Activated T-helper 1 cell treated with anti-CD3 and anti-CD28 coated beads, Interleukin-2, amount 50 U/mL, for 16 hours (primary cell): Measurements from ENCODE around the gene CTNNA2.

Experiments used
- DNase-seq, 2 donors: peaks; one replicate each; pipeline ENCODE4 v3.0.0-alpha.2; 2020; ENCODE audit warnings: low read depth in 1 of 2, low spot score in 1 of 2

CTNNA2 gene

DNA sequence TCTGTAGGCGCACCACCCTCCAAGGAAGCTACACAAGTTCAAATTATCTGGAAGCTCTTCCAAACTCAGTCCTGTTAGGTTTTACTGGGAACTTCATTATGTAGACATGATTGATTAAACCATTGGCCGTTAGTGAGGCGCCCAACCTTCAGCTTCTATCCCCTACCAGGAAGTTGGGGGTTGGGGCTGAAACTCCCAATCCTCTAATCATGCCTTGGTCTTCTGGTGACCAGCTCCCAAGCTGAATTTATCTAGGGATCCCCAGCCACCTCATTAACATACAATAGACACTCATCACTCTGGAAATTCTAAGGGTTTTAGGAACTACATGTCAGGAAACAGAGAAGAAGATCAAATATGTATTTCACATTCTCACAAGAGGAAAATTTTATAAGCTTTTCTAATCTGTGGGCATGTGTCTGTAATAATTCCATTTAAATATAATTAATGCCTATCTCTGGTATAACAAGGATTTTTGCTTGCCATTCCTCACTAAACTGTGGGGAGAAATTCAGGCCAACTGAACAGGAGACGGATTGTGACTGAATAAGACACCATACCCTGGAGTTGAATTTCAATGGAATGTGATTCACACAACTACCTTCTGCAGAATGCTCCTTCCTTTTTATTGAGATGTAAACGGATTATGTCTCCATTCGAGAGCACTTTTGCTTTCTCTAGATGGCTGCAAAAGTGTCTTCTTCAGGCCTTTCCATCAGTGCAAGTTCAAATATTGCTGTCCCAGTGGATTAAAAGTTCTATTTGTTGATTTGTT lies 463.1 kb downstream of the CTNNA2 start:
- no peak for DNase-seq

GRCh38 chr2:79977792-79978191 lies 464.9 kb downstream of the CTNNA2 start:
- DNase-seq, result no peak

DNA sequence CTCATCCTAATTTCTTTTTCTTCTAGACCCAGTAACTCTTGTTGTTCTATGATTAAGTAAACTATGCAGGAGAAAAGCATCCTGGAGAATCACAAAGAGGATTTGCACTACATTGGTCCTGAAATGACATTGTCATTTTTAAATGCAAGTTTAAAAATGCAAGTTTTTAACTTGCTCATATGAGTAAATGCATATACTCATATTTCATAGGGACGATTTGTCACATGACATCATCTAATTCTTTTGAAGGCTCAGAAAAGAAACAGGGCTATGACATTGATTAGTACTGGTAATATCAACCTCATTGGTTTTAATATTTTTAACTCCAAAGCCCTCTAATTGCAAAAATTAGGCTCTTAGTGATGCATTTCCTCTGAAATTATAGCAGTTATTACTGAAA lies 467.3 kb downstream of the CTNNA2 start:
- DNase-seq, result no peak

DNA sequence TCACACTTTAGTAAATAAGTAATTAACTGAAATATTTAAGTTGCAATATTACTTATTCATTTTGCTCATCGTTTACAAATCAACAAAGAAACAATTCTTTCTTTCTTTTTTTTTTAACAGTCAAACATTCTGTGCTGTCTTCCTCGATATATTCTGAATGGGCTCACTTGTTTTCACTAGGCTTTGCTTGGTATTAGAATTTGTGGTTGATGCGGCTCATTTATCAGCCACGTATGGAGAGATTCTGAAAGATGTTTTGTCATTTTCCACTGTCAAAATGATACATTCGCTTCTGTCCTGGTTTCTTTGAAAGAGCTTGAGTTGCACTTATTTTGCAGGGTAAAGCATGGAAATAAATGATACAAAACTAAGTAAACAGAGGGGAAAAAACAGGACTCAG lies 468.0 kb downstream of the CTNNA2 start:
- no peak for DNase-seq

GRCh38 chr2:79981316-79981715 lies 468.5 kb downstream of the CTNNA2 start:
- no peak for DNase-seq

GRCh38 chr2:79982445-79982844 lies 469.6 kb downstream of the CTNNA2 start:
- no peak for DNase-seq

DNA sequence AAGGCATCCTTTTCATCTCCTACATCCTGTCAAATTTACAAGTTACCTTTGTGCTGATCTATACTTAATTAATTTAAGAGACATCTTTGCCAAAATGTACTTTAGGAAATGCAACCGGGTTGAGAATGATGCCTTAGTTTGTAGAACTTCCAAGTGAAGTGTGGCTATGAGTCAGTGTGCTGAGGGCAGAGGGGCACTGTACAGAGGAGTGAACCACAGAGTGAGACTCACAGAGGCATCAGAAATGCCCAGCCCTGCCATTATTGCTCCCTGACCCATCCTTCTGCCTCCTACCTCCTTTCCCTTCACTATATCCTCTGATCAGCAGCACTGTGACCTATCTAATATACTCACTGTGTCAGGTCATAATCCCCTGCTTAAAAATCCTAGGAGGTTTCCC lies 471.6 kb downstream of the CTNNA2 start:
- no peak for DNase-seq

- DNase-seq, result no peak
Observed at GRCh38 chr2:79985145-79985544, 472.3 kb downstream of the CTNNA2 start.

GRCh38 chr2:79985571-79985970 lies 472.7 kb downstream of the CTNNA2 start:
- DNase-seq, result no peak

DNA sequence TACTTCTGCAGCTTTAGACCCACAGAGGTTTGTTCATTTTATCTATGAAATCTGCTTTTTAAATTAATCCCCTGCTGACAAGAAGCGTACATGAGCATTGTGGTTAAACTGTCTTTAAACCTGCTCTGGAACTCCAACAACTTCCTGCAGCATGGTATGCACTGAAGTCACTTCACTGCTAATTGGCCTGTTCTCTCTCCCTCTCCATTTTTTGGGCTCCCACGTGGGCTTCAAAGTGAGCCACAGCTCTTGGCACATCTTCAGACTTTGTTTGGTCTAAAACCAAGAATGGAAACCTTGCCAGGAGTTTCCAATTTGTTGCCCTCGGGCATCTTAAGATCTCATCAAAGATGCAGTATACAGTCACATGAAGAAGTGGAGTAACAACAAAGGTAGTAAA lies 480.3 kb downstream of the CTNNA2 start:
- DNase-seq, result no peak

DNA sequence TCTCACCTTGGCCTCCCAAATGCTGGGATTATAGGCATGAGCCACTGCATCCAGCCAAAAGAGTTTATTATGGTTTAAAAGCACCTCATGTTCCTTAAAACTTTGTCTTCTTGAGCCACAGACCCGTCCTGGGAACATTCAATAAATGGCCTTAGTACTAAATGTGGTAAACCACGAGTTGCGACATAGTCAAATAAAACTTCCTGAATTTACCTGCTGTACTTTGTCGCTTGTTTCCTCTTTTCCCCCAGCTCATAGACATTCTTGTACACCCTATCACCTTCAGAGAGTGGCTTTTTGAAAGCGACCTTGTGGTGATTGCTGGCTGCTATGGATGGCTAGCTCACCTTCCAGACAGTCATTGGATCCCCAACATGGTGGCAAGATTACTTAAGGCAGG lies 481.3 kb downstream of the CTNNA2 start:
- DNase-seq, result no peak

GRCh38 chr2:79994965-79995364 lies 482.1 kb downstream of the CTNNA2 start:
- DNase-seq, result no peak

GRCh38 chr2:79996709-79997108 lies 483.9 kb downstream of the CTNNA2 start:
- DNase-seq, result no peak

GRCh38 chr2:80001701-80002101 lies 488.9 kb downstream of the CTNNA2 start:
- no peak for DNase-seq

DNA sequence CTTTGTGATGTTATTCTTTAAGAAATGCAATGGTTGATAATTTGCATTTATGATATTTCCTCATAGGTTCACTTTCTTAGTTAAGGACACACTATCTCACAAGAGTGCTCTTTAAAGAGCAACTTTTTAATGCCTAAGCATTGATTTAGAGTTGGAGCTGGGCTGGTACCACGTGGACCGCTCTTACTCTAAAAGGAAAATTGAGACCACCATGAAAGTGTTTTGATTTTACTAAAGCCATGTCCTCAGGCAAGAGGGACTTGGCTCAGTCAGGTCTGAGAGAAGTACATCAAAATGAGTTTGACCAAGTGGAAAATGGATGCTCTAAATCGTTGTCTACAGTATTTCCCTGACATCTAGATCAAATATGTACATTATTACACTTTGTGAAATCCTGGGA lies 489.3 kb downstream of the CTNNA2 start:
- DNase-seq, result no peak

GRCh38 chr2:80002568-80003157 lies 489.8 kb downstream of the CTNNA2 start:
- no peak for DNase-seq

DNA sequence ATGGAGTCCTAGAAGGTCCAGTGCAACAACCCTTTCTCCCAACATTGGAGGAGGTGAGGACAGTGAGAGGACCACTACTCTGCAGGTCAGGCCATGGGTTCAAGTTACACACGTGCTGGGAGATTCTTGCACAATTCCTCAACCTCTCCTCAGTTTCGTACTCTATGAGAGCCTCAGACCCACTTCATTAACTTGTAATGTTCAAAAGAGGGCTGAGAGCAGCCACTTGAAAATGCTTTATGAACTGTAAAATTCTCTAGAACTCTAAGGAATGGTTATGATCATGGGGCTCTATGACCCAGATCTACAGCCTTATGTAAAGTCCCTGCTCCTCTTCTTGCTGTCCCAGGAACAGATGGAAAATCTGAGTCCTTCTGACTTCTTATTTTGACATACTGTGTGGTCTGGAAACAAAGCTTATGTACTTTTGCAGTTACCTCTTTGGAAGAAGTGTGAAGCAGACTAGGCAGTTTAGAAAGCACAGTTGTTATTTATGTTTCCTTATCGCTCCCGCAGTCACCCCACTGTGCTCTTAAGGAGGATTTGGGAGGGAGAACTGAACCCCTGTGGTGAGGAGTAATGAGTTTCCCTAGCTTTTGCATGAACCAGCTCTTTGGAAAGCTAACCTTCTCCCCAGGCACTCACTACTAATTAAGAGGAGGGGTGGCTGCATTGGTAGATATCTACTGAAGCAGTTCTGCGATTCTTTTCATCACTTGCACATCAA lies 495.1 kb downstream of the CTNNA2 start:
- no peak for DNase-seq

- DNase-seq, result no peak
Observed at GRCh38 chr2:80008596-80008995, 495.7 kb downstream of the CTNNA2 start.

DNA sequence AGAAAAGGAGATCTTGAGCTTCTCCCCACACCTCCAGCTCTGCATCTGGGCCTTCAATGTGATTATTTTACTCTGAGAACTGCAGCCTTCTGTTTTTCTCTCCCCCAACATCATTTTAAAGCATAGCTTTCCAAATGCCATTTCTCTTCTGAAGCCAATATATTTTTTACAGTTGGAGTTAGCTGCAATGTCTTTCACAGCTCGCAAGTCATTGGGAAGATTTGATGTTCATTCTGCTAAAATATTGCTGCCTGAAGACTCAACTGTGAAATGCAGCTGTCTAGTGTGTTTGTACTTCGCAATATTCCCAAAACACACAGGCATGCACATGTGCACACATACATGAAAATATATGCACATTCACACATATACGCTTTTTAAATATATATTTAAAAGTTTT lies 496.4 kb downstream of the CTNNA2 start:
- no peak for DNase-seq

GRCh38 chr2:80012061-80012460 lies 499.2 kb downstream of the CTNNA2 start:
- no peak for DNase-seq

- DNase-seq, result no peak
Observed at GRCh38 chr2:80014637-80015036, 501.8 kb downstream of the CTNNA2 start.

DNA sequence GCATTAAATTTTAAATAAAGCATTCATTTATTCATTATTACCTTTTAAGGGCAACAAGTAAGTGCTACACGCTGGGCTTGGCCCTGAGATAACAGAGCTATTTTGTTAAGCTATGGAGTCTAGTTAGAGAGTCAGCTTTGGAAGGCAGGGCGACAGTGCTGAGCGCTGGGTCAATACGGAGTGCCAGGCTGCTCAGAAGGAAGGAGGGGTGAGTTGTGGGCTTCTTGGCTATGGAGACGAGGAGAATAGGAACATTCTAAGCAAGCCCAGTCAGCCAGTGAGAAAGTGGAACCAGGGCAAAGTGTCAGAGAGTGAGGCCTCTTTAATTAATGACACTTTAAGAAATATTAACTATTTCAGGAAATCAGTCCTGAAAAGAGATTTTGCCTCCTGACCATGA lies 503.3 kb downstream of the CTNNA2 start:
- DNase-seq, result no peak
